BJ (cell line): ENCODE results near the gene HSD17B14. TPM values are rescaled to one million over a fixed set of nuclear protein-coding genes. Genes with fewer than 3 reads are reported as not detected.

Source experiments
- CTCF ChIA-PET: fragments of 350-600 bp; formaldehyde crosslinking; extraction: SDS; loops from one replicate; lab custom pipeline; 2021; ENCODE audit warnings: antibody characterized with exemption, inconsistent platforms; lab: Yijun Ruan, JAX
- POLR2A ChIA-PET: fragments of 300-600 bp; sonication (Branson Sonifier 250); formaldehyde crosslinking; extraction: SDS; loops from one replicate; lab custom pipeline; 2021; ENCODE audit warnings: antibody characterized with exemption; lab: Charles Lee
- DNase-seq: peaks from one replicate; pipeline ENCODE4 v3.0.0-alpha.2; 2011; ENCODE audit warnings: low read depth
- H3K27me3 ChIP-seq: 2 replicates; pipeline ENCODE4 v1.6.0; 2011; ENCODE audit warnings: low read length; ENCODE audit not compliant: control insufficient read depth, insufficient read depth
- H3K36me3 ChIP-seq: 2 replicates; pipeline ENCODE4 v1.5.1; 2011; ENCODE audit warnings: low read length; ENCODE audit not compliant: control insufficient read depth, insufficient read depth
- H3K4me3 ChIP-seq: 2 replicates; pipeline ENCODE4 v1.5.1; 2011; ENCODE audit warnings: low read depth, mild to moderate bottlenecking, control low read depth, low read length
- CTCF ChIP-seq: IDR thresholded peaks from 2 replicates; pipeline ENCODE4 v1.5.1; 2011; ENCODE audit warnings: low read depth, mild to moderate bottlenecking, control low read depth, inconsistent platforms, low read length, moderate library complexity; ENCODE audit not compliant: insufficient read depth
- polyA plus RNA-seq: library from polyadenylated mRNA; depleted of rRNA; stranded (reverse); fragments of >200 nt; gene quantifications from 2 replicates; pipeline ENCODE4 v1.2.3, GENCODE V29; 2011

The HSD17B14 gene
- polyA plus RNA-seq, 1 experiment, result 7.6 TPM

- DNase-seq, result no peak
- POLR2A ChIA-PET, result interaction anchor here (0.6 kb wide), 1 partner anchor 332 kb away, joined by 6 read pairs; no protein-coding TSS in a partner anchor
These were observed 6.2 kb downstream of the HSD17B14 start for GRCh38 chr19:48830088-48830487.

GRCh38 chr19:48826606-48827020 is 9.7 kb downstream of the HSD17B14 start:
- TF ChIP-seq CTCF, result no peak
- ChIA-PET CTCF (interaction anchor here (1.6 to 3.0 kb wide), 4 partner anchors 9 to 39 kb away, joined by 6 to 16 read pairs (median 10); partner anchors contain the start of gene HSD17B14), POLR2A (no interaction called here)
- no peak for DNase-seq
- no peaks in the 10 kb centered on the region for H3K27me3 ChIP-seq
- peaks cover 1% of the 10 kb centered on the region; the same call in 1 of the 2 replicates for H3K36me3 ChIP-seq
- no peak overlapping the region for H3K4me3 ChIP-seq

More at GRCh38 chr19:48830088-48830487, 6.2 kb downstream of the HSD17B14 start:
- H3K4me3 ChIP-seq, result no peak overlapping the region
- no peak for TF ChIP-seq CTCF
- peaks cover 3% of the 10 kb centered on the region for H3K36me3 ChIP-seq
- no peaks in the 10 kb centered on the region for H3K27me3 ChIP-seq
- CTCF ChIA-PET, result interaction anchor here (0.7 to 5.2 kb wide), 4 partner anchors 12 to 42 kb away, joined by 3 to 43 read pairs (median 4); no protein-coding TSS in a partner anchor

- no peaks in the 10 kb centered on the region for H3K27me3 ChIP-seq
- POLR2A ChIA-PET, result no interaction called here
- CTCF ChIA-PET, result interaction anchor here (0.8 kb wide), 1 partner anchor 12 kb away, joined by 3 read pairs; no protein-coding TSS in a partner anchor
- no peaks in the 10 kb centered on the region; the same call in 1 of the 2 replicates for H3K36me3 ChIP-seq
- no peak for DNase-seq
- H3K4me3 ChIP-seq, result no peak overlapping the region
- TF ChIP-seq CTCF, result no peak
These were observed 13.8 kb downstream of the HSD17B14 start for GRCh38 chr19:48822514-48822913.

DNA sequence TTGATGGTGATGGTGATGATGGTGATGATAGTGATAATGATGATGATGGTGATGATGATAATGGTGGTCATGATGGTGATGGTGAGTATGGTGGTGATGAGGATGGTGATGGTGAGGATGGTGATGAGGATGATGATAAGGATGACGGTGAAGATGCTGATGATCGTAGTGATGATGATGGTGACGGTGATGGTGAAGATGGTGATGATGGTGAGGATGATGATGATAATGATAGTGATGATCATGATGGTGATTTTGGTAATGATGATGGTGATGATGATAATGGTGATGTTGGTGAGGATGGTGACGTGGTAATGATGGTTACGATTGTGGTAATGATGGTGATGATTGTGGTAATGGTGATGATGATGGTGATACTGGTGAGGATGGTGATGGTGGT is 14.7 kb downstream of the HSD17B14 start:
- H3K4me3 ChIP-seq, result no peak overlapping the region
- ChIA-PET POLR2A (no interaction called here), CTCF (interaction anchor here (1.2 kb wide), 1 partner anchor 21 kb away, joined by 3 read pairs; no protein-coding TSS in a partner anchor)
- no peaks in the 10 kb centered on the region; the same call in 1 of the 2 replicates for H3K36me3 ChIP-seq
- H3K27me3 ChIP-seq, result no peaks in the 10 kb centered on the region
- no peak for DNase-seq
- no peak for TF ChIP-seq CTCF

- ChIA-PET CTCF (interaction anchor here (1.3 to 1.4 kb wide), 2 partner anchors 11 to 24 kb away, joined by 4 to 8 read pairs; no protein-coding TSS in a partner anchor), POLR2A (no interaction called here)
- DNase-seq, result peak; percentile 79
- no peaks in the 10 kb centered on the region for H3K36me3 ChIP-seq
- no peak overlapping the region for H3K4me3 ChIP-seq
- H3K27me3 ChIP-seq, result no peaks in the 10 kb centered on the region
- no peak for TF ChIP-seq CTCF
These were observed 16.9 kb downstream of the HSD17B14 start for GRCh38 chr19:48819366-48819816.
